Stimulated activated CD8-positive, alpha-beta memory T cell treated with anti-CD3 and anti-CD28 coated beads, Interleukin-7, amount 100 ng/mL, for 1 hour (primary cell): ENCODE measurements around the gene TRIM51.
"Not testable (repeated sequence)": the region's sequence is repeated elsewhere in the genome, so short reads cannot be mapped to it uniquely, and the experiment has no call there.

ENCODE experiments used
- DNase-seq, 2 donors: peaks; one replicate each; pipeline ENCODE4 v3.0.0-alpha.2; 2020; ENCODE audit warnings: low read depth in 2 of 2

The TRIM51 gene

GRCh38 chr11:55882997-55883396 is at the start of gene TRIM51:
Gene TRIM51 (plus strand): TSS chr11:55883297. CDS start chr11:55885429, 2,132 bp downstream.
- DNase-seq: not testable (repeated sequence)

GRCh38 chr11:55838452-55838851 is 44.6 kb upstream of the TRIM51 start, which contains the start of gene OR5D16:
Gene OR5D16 (plus strand): TSS chr11:55838752. CDS start chr11:55838752, 0 bp downstream.
- DNase-seq: no peak

GRCh38 chr11:55847453-55847852 is 35.6 kb upstream of the TRIM51 start:
- no peak for DNase-seq

GRCh38 chr11:55849037-55849436 is 34.1 kb upstream of the TRIM51 start:
- no peak for DNase-seq

- no peak for DNase-seq
These were observed 31.0 kb upstream of the TRIM51 start for GRCh38 chr11:55852141-55852540.

- no peak for DNase-seq
These were observed 28.4 kb upstream of the TRIM51 start for GRCh38 chr11:55854704-55855103.

- DNase-seq: not testable (repeated sequence)
These were observed 15.7 kb upstream of the TRIM51 start for GRCh38 chr11:55867354-55867753.

GRCh38 chr11:55872731-55873130 is 10.4 kb upstream of the TRIM51 start:
- DNase-seq: not testable (repeated sequence)

GRCh38 chr11:55873146-55873545 is 10.0 kb upstream of the TRIM51 start:
- DNase-seq: not testable (repeated sequence)

- DNase-seq: not testable (repeated sequence)
These were observed 1.9 kb downstream of the TRIM51 start for GRCh38 chr11:55884995-55885394.

GRCh38 chr11:55885481-55885880 is 2.4 kb downstream of the TRIM51 start:
- DNase-seq: not testable (repeated sequence)

GRCh38 chr11:55895216-55895615 is 12.1 kb downstream of the TRIM51 start:
- no peak for DNase-seq

- DNase-seq: no peak
These were observed 19.2 kb downstream of the TRIM51 start for GRCh38 chr11:55902308-55902707.

GRCh38 chr11:55914482-55914881 is 31.4 kb downstream of the TRIM51 start, which contains the start of gene OR5W2:
Gene OR5W2 (minus strand): TSS chr11:55914582. CDS start chr11:55914582, 0 bp downstream.
- no peak for DNase-seq

- no peak for DNase-seq
These were observed 37.4 kb downstream of the TRIM51 start for GRCh38 chr11:55920537-55920936.

GRCh38 chr11:55936300-55936699 is 53.2 kb downstream of the TRIM51 start, which contains the start of gene OR5I1:
Gene OR5I1 (minus strand): TSS chr11:55936400. CDS start chr11:55936400, 0 bp downstream.
- DNase-seq: no peak
